GM18502 (cell line): ENCODE data around the gene MIS18BP1.
A peak's percentile ranks its signal among the peaks of the same experiment; 100 is the strongest.
"Not testable (repeated sequence)": the region's sequence is repeated elsewhere in the genome, so short reads cannot be mapped to it uniquely, and the experiment has no call there.

Experiments
- ATAC-seq: cut with Tn5 transposase; IDR thresholded peaks from one replicate; pipeline ENCODE4 v1.9.1; 2021; ENCODE audit warnings: mild to moderate bottlenecking; ENCODE audit not compliant: unreplicated experiment, poor library complexity

The MIS18BP1 gene

DNA sequence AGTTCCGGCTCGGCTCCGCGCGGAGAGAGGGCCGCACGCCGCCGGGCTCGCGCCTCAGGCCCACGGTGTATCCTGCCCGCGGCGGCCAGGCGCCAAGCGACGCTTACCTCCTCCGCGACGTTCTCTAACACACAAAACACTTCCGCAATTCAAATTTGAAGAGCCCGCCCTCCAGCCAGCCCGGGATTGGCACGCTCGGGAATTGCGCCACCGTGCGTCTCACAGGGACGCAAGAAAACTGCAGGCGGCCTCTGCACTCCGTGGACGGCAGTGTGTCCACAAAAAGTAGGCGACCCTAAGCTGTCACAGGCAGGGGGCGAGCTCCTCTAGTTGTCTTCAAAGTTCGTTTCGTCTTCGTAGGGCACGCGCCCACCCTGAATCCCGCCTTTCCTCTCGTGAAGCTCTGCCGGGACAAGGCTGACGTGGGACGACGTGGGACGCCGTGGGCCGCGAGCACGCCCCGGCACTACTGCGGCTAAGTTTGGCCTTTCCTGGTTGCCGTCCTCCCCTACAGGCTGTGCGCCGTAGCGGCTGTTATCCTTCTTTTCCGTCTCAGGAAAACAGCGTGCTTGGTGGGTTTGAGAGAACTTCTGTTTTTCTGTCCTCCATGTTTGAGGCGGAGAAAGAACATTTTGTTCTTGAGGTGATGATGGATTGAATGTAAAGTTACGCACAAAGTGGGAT lies at the start of gene MIS18BP1:
TSS of gene MIS18BP1 (minus strand) at position 133 of the 684 bp plus-strand sequence. CDS start 5,916 bp downstream, outside the sequence.
- ATAC-seq, result peak; percentile 79

DNA sequence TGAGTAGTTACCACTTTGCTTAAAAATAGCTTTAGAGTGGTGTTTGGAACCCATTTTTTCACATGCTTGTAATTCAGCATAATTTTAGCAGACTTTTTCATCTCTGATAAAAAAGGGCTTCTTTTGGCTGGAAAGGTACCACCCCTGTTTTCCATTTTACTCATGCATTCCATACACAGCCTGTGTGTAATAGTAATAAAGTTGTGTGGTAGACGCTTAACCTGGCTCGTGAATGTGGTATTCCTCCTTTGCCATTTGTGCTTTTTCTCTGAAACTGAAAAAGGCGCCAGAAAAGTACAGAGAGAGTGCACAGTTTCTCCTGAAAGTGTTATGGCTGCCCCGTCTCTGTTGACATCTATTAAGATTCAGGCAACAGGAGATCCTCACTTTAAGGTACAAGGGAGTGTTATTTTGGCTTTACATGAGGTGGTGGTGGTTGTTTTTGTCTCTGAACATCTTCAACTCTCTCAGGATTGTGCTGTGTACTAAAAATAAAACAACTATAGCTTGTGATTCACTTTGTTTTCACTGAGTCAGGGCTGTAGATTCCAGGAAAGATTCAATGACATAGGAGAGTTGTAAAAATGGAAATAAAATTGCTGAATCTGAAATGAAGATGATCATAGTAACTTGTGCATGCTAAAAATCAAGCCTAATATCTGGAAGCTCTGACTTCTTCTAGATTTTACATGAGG lies 45.6 kb upstream of the MIS18BP1 start:
- ATAC-seq, result no peak

DNA sequence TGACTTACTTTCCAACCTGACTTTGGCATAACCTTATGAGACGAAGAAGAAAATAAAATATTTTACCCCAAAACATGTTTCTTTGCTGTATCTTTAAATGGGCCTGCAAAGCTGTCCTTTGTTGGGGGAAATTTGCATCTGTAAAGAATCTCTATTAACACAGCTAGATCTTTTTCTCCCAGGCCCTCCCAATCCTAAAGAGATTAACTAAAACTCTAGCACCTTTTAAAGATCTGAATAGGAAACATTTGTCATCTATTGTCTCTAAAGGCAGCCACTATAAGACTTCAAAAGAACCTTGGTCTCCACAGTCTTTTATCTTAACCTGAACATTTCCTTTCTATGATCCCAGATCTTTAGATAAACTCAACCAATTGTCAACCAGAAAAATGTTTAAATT lies 41.8 kb upstream of the MIS18BP1 start:
- not testable (repeated sequence) for ATAC-seq

DNA sequence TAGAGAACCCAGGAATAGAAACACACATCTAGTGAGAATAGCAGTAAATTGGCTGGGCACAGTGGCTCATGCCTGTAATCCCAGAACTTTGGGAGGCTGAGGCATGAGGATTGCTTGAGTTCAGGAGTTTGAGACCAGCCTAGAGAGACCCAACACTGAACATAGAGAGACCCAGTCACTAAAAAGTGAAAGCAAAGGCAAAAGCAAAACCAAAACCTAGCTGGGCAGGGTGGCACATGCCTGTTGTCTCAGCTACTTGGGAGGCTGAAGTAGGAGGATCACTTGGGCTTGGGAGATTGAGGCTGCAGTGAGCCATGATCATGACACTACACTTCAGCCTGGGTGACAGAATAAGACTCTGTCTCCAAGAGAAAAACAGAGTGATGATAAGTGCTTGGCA lies 37.5 kb upstream of the MIS18BP1 start:
- ATAC-seq, result no peak

DNA sequence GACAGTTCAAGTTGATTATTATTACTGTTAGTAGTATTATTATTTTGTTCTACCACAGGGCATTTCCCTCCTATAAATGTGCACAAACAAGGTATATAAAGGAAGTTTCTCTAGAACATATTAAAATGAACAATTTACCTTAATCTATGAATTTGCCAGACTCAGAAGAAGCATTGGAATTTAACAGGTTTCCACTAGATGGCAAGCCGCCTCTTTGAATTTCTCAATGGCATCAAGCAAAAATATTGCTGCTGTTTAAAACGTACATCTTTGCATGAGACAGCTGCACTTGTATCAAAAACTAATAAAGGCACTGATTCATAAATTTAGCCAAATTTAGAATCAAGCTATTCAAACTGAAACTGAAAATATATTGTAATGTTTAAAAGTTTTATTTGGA lies 34.6 kb upstream of the MIS18BP1 start:
- no peak for ATAC-seq

DNA sequence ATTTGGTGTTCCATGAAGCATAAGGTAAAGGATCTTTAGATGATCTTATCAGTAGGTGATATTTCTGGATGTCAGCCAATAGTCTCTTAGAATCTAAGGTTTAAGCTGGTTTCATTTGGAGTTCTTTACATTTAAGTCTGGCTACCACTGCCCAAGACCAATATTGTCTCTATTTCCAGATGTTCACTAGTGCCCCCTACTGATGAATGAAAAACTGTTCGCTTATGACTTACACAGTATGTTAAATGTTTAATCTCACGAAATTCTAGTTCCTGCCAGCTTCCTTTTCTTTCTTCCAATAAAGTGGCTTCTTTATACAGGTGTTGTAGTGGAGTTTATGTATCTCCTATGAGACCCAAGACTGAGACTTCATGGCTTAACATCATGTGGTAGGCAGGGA lies 31.8 kb upstream of the MIS18BP1 start:
- ATAC-seq, result no peak

DNA sequence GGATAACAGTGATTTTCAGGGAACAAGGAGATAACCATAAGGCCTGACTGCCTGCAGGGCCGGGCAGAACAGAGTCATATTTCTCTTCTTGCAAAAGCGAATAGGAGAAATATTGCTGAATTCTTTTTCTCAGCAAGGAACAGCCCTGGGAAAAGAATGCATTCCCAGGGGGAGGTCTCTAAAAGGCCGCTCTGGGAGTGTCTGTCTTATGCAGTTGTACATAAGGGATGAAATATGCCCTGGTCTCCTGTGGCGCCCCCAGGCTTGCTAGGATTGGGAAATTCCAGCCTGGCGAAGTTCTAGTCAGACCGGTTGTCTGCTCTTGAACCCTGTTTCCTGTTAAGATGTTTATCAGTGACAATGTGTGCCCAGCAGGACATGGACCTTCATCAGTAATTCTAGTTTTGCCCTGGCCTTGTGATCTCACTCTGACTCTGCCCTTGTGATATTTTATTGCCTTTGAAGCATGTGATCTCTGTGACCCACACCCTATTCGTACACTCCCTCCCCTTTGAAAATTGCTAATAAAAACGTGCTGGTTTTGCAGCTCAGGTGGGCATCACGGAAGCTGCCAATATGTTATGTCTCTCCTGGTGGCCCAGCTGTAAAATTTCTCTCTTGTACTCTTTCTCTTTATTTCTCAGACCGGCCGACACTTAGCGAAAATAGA lies 28.9 kb upstream of the MIS18BP1 start:
- not testable (repeated sequence) for ATAC-seq

DNA sequence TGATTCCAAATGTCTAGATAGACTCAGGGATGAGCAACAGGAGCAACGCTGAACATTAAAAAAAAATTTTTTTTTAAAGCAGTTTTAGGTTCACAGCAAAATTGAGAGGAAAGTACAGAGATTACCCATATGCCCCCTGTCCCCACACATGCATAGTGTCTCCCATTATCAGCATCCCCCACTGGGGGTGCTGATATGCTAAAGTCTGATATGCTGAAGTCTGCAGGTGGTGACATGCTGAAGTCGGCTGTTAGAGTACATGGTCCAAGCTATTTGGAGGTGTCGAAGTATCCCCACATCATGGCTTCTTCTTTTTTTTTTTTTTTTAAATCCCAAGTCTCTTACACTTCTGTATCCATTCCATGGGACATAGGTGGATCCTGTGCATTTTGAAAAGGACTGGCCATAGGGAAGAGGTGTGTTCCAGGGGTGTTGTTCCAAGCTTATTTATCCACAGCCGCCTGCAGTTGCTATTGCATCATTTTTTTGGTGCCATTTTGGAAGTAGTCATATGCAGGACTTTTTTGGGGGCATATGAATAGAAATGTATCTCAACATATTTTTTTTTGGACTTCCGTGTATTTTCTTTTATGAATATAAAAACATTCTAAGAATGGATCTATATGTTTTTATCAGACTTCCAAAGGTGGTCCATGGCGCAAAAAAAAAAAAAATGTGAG lies 19.0 kb upstream of the MIS18BP1 start:
- ATAC-seq, result no peak

DNA sequence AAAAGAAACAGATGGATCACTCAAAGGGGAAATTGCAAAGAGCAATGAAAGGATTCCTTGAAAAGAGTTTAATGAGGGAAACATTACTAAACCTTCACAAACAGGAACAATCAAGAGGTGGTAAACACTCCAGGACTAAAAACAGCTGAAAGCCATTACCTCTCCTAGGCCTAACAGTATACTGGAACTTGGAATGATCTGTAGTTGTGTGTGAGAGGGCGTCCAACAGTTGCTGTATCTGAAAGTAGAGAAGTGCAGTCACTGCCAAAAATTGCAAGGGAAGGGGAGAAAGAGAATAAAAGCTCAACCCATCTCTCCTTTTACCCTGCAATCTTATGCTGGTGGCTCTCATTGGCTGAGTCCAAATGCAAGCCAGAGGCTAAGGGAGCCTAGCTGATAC lies 17.0 kb upstream of the MIS18BP1 start:
- no peak for ATAC-seq

DNA sequence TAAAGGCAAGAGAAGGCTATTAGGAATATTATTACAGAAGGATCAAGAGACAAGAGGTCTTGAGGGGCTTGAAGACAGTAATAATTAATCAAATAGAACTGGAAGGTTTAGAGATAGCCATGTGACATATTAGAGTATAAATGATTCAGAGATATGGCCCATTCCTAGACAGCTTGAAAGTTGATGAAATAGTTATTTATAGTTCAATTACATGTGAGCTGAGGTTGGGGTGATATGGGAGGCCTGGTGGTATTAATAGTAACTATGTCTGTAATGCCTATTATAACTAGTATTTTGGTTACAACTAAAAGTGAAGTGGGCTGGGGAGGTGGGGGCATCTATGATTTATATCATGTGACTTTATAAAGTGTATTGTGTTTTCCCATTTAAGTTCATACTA lies 14.1 kb upstream of the MIS18BP1 start:
- no peak for ATAC-seq

DNA sequence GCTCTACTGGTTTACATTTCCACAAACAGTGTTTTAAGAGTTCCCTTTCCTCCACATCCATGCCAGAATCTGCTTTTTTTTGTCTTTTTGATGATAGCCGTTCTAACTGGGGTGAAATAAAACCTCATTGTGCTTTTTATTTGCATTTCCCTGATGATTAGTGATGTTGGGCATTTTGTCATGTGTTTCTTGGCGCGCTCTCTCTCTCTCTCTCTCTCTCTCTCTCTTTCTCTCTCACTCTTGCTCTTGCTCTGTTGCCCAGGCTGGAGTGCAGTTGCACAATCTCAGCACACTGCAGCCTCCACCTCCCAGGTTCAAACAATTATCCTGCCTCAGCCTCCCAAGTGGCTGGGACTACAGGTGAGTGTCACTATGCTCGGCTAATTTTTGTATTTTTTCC lies 9.6 kb upstream of the MIS18BP1 start:
- ATAC-seq, result no peak

DNA sequence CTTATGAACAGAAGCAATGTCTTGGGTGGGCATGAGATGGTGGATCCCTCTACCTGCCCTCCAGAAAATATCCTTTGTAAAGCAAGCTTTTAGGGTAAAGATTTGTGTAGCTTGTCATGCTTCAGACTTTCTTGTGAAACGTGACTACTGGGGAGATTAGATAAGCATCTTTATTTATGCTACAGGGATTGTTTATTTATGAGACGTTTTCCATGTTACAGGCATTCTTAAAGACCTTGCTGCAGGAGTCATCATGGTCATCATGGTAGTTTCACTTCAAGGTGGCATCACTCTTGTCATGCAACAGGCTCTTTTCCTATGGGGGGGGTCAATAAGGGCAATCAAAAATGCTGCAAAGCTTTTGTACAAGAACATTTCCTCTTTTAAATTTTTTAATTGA lies 8.2 kb upstream of the MIS18BP1 start:
- no peak for ATAC-seq

DNA sequence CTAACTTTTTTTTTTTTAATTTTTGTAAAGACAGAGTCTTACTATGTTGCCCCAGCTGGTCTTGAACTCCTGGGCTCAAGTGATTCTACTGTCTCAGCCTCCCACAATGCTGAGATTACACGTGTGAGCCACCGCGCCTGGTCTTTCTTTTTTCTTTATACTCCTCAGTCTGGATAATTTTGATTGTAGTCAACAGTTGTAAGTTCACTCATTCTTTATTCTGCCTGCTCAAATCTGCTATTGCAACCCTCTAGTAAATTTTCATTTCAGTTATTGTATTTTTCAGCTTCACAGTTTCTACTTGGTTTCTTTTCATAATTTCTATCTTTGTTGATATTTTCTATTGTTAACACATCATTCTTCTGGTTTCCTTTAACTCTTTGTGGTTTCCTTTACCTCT lies 5.8 kb upstream of the MIS18BP1 start:
- no peak for ATAC-seq

DNA sequence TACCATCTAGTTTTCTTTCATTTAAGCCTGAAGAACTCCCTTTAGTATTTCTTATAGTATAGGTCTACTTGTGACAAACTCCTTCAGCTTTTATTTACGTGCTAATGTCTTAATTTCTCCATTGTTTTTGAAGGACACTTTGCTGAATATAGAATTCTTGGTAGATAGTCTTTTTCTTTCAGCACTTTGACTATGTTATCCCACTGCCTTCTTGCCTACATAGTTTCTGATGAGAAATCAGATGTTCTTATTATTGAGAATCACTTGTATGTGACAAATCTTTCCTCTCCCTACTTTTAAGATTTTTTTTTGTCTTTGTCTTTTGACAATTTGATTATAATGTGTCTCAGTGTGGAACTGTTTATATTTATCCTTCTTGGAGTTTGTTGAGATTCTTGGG lies 5.1 kb upstream of the MIS18BP1 start:
- ATAC-seq, result no peak

DNA sequence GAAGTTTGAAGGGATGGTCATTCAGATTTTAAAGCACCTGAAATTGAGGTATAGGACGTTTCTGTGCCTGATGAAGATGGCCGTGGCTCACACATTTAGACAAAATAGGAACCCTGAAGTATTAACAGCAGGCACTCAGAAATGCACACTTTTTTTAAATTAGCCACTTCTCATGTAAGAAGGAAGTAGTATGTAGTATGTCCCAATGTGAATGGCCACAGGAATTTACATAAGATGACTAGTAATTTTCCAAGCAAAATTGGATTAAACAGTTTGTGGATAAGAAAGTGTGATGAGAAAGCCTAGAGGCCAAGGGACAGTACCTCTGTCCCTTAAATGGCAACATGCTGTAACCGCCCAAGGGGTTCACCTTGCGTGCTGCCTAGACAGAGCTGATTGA lies 1.8 kb upstream of the MIS18BP1 start:
- no peak for ATAC-seq

DNA sequence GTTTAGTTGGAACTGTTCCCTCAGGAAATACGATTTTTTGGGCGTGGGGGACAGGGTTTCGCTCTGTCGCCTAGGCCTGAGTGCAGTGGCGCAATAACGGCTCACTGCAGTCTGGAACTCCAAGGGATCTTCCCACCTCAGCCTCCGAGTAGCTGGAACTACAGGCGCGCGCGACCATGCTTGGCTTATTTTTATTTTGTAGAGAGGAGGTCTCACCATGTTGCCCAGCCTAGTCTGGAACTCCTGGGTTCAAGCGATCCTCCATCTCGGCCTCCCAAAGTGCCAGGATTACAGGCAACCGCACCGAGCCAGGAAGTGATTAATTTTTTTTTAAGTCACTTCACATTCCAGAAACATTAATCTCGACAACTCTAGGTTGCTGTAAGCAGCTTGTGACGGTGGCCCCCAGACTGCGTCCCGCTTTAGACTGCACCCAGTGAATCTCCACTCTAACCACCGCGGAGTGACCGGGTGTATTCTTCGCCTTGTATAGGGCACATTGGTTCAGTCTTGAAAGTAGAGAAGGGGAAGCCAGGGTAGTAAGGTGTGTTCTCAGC lies 830 bp upstream of the MIS18BP1 start:
- no peak for ATAC-seq

DNA sequence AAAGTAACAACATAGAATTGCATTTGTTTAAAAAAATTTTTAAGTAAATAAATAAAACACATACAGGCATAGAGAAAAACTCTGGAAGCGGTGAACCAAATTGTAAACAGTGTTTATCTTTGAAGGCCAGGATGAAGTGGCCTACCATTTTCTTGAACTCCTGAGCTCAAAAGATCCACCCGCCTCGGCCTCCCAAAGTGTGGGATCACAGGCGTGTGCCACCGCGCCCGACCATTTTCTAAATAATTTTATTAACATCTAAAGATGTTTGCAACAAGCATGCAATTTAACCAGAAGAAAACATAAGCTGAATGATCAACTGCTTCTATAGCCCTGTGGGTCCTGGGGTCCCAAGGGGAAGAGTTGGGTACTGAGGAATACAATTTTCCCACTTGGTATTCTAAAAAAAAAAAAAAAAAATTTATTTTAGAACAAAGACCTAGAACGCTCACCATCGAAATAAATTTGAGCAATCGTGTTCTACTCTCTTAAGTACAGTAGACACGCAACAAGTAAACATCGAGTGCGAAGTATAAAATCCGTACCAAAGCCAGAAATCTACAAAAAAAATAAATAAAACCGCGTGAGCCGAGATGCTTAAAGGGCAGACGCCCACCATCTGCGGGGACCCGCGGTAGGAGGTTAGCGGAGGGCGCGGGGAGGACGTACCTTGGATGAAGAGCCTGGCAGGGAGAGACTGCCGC lies 484 bp downstream of the MIS18BP1 start:
- ATAC-seq, result no peak

DNA sequence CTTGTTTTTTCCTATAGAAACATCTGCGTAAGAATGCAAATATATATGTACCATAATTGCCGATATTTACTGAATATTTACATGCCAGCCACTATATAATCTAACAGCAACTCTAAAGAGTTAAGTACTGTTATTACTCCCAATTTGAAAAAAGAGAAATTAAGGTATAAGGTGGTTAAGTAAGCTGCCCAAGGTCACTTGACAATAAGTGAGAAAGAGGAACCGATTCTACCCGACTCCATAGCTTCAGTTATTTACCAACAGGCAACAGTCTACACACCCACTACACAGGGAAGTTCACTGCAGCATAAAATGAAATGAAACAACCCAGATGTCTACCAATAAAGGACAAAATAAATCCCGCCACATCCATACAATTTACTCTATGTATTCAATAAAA lies 1.1 kb downstream of the MIS18BP1 start:
- peak; percentile 62 for ATAC-seq

DNA sequence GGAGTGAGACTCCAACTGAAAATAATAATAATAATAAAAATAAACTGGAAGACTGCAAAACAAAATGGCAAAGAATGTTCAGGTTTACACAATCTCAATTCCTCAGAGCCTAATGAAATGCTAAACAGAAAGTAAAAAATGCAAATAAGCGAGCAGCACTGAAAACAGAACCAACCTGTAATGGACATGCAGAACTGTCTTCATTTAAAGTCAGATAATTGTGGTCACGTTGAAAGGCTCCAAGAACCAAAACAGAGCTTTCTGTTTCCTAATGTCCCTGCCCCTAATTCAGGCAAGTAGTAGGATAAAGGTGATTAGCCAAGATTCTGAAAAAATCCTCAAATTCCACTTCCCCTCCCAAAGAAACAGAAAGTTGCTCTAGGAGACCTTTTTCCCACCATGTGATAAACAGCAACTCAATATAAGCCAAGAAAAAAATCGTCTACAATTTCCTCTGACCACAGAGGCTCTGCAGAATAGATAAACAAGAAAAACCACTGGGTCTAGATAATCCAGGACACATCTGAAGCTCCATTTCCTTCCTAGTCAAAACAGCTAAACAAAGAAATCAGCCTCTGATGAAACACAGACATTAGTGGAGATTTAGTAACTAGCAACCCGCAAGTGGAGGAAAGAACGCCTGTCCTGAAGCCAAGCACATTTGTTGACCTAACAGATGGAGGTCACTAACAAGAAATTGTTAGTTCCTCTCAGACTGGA lies 3.0 kb downstream of the MIS18BP1 start:
- peak; percentile 27 for ATAC-seq
